Measurements from ENCODE around the gene COCH.

COCH gene

GRCh38 chr14:30869551-30870155 lies 4.7 kb upstream of the COCH start:
- Histone ChIP-seq H2AFZ (ENCODE audit: low read length) (no peak overlapping the region), H3K4me1 (ENCODE audit: insufficient read depth, low read length, severe bottlenecking) (peaks cover 10% of the 10 kb centered on the region), H3K9ac (ENCODE audit: low read length) (no peak overlapping the region), H3K79me2 (ENCODE audit: insufficient read depth, low read length) (no peaks in the 10 kb centered on the region), H3K36me3 (ENCODE audit: insufficient read depth, low read length) (no peaks in the 10 kb centered on the region), H3F3A (ENCODE audit: insufficient read depth, low read length) (no peaks in the 10 kb centered on the region), H3K27ac (ENCODE audit: low read depth, low read length, poor library complexity, severe bottlenecking) (no peak overlapping the region), H3K9me2 (ENCODE audit: low read depth, low read length) (no peaks in the 10 kb centered on the region), H3K9me3 (ENCODE audit: low read length) (no peaks in the 10 kb centered on the region), H3K27me3 (ENCODE audit: insufficient read depth, low read length) (no peaks in the 10 kb centered on the region), H3K4me3 (ENCODE audit: low read depth, low read length, poor library complexity, severe bottlenecking) (no peak overlapping the region), H3K4me2 (ENCODE audit: low read length) (no peak overlapping the region), H4K20me1 (ENCODE audit: insufficient read depth, low read length) (no peaks in the 10 kb centered on the region)
- TF ChIP-seq CTCF (IDR thresholded peaks at IDR 0.05; ENCODE audit: low read length) (no peak), EZH2 (IDR thresholded peaks at IDR 0.05; ENCODE audit: borderline replicate concordance, low read length) (no peak)

GRCh38 chr14:30872602-30873001 lies 1.8 kb upstream of the COCH start:
- no peaks in the 10 kb centered on the region for H3F3A ChIP-seq (ENCODE audit: insufficient read depth, low read length)
- no peak for TF ChIP-seq CTCF (IDR thresholded peaks at IDR 0.05; ENCODE audit: low read length)
- TF ChIP-seq EZH2 (IDR thresholded peaks at IDR 0.05; ENCODE audit: borderline replicate concordance, low read length), result no peak
- no peaks in the 10 kb centered on the region for H4K20me1 ChIP-seq (ENCODE audit: insufficient read depth, low read length)
- no peak overlapping the region for H3K27ac ChIP-seq (ENCODE audit: low read depth, low read length, poor library complexity, severe bottlenecking)
- H3K9me2 ChIP-seq (ENCODE audit: low read depth, low read length), result no peaks in the 10 kb centered on the region
- H3K79me2 ChIP-seq (ENCODE audit: insufficient read depth, low read length), result peaks cover 3% of the 10 kb centered on the region; the same call in 1 of the 2 replicates
- H2AFZ ChIP-seq (ENCODE audit: low read length), result no peak overlapping the region
- H3K4me2 ChIP-seq (ENCODE audit: low read length), result no peak overlapping the region
- H3K4me3 ChIP-seq (ENCODE audit: low read depth, low read length, poor library complexity, severe bottlenecking), result no peak overlapping the region
- peaks cover 28% of the 10 kb centered on the region for H3K4me1 ChIP-seq (ENCODE audit: insufficient read depth, low read length, severe bottlenecking)
- H3K9me3 ChIP-seq (ENCODE audit: low read length), result no peaks in the 10 kb centered on the region
- H3K9ac ChIP-seq (ENCODE audit: low read length), result no peak overlapping the region
- H3K27me3 ChIP-seq (ENCODE audit: insufficient read depth, low read length), result no peaks in the 10 kb centered on the region
- peaks cover 3% of the 10 kb centered on the region; the same call in 1 of the 2 replicates for H3K36me3 ChIP-seq (ENCODE audit: insufficient read depth, low read length)

DNA sequence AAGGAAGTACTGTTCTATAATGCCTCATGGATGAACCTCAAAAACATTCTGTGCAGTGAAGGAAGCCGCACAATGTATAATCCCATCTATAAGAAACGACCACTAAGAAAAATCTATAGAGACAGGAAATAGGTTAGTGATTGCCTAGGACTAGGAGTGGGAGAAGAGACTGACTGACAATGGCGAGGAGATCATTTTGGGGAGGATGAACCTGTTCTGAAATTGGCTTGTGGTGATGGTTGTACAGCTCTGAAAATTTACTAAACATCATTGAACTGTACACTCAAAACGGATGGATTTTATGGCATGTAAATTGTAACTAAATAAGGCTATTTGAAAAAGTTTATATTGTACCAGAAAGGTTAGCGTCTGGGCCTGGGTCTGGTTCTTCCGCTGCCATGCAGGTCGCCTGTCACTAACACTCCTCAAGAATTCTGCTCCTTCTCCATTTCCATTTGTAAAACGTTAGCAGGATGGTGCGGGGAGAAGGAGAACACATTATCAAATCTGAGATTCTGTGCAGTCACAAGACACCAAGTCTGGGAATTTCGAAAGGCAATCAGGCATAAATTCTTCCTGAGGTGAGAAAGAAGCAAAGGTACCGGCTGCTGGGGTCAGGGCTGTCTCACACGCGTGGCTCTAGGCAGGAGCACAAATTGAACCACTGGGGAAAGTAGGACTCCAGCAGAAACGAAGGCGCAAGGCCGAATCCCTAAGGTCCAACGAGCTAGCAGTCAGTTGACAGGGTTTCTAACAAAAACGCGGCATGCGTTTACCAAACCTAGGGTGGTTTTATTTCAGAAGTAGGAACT lies 845 bp upstream of the COCH start:
- H3F3A ChIP-seq (ENCODE audit: insufficient read depth, low read length), result no peaks in the 10 kb centered on the region
- H3K4me1 ChIP-seq (ENCODE audit: insufficient read depth, low read length, severe bottlenecking), result peaks cover 28% of the 10 kb centered on the region
- H3K27ac ChIP-seq (ENCODE audit: low read depth, low read length, poor library complexity, severe bottlenecking), result no peak overlapping the region
- no peaks in the 10 kb centered on the region for H4K20me1 ChIP-seq (ENCODE audit: insufficient read depth, low read length)
- no peaks in the 10 kb centered on the region for H3K27me3 ChIP-seq (ENCODE audit: insufficient read depth, low read length)
- H3K9me2 ChIP-seq (ENCODE audit: low read depth, low read length), result no peaks in the 10 kb centered on the region
- H3K9me3 ChIP-seq (ENCODE audit: low read length), result no peaks in the 10 kb centered on the region
- peak overlapping the region; percentile 78 for H3K4me2 ChIP-seq (ENCODE audit: low read length)
- H3K9ac ChIP-seq (ENCODE audit: low read length), result peak overlapping the region; percentile 71
- H3K36me3 ChIP-seq (ENCODE audit: insufficient read depth, low read length), result peaks cover 11% of the 10 kb centered on the region; the same call in 1 of the 2 replicates
- H3K4me3 ChIP-seq (ENCODE audit: low read depth, low read length, poor library complexity, severe bottlenecking), result peak overlapping the region; percentile 79
- TF ChIP-seq CTCF (IDR thresholded peaks at IDR 0.05; ENCODE audit: low read length) (no peak), EZH2 (IDR thresholded peaks at IDR 0.05; ENCODE audit: borderline replicate concordance, low read length) (no peak)
- peaks cover 3% of the 10 kb centered on the region; the same call in 1 of the 2 replicates for H3K79me2 ChIP-seq (ENCODE audit: insufficient read depth, low read length)
- no peak overlapping the region for H2AFZ ChIP-seq (ENCODE audit: low read length)

Measured in OCI-LY1 (cell line).